ENCODE results near the gene TRIB2.

DNA sequence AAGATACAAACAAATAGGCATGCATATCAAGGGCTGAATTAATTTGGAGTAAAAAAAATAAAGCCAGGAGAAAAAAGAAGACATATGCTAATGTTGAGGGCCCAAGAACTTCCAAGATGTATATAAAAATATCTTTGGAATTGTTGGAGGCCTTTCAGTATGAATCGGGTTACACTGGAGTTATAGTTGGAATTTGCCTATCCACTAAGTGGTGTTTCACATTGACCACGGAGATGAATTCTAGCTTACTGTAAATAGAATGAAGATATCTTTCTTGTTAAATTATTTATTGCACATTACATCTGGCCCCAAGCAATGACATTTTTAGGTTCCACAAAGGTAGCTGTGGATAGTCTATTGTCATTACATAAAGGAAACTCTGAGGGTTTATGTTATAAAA, 38.5 kb upstream of the TRIB2 start:
- no peak for TF ChIP-seq POLR2A (IDR thresholded peaks at IDR 0.05)
- TF ChIP-seq, protein P1, sequence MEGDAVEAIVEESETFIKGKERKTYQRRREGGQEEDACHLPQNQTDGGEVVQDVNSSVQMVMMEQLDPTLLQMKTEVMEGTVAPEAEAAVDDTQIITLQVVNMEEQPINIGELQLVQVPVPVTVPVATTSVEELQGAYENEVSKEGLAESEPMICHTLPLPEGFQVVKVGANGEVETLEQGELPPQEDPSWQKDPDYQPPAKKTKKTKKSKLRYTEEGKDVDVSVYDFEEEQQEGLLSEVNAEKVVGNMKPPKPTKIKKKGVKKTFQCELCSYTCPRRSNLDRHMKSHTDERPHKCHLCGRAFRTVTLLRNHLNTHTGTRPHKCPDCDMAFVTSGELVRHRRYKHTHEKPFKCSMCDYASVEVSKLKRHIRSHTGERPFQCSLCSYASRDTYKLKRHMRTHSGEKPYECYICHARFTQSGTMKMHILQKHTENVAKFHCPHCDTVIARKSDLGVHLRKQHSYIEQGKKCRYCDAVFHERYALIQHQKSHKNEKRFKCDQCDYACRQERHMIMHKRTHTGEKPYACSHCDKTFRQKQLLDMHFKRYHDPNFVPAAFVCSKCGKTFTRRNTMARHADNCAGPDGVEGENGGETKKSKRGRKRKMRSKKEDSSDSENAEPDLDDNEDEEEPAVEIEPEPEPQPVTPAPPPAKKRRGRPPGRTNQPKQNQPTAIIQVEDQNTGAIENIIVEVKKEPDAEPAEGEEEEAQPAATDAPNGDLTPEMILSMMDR (IDR thresholded peaks at IDR 0.05): no peak
